Measurements from ENCODE around the gene SMIM7. TPM values are rescaled to one million over a fixed set of nuclear protein-coding genes. Genes with fewer than 3 reads are reported as not detected.

The SMIM7 gene
- total RNA-seq, 1 experiment from 2014 or later: 77.6 TPM

DNA sequence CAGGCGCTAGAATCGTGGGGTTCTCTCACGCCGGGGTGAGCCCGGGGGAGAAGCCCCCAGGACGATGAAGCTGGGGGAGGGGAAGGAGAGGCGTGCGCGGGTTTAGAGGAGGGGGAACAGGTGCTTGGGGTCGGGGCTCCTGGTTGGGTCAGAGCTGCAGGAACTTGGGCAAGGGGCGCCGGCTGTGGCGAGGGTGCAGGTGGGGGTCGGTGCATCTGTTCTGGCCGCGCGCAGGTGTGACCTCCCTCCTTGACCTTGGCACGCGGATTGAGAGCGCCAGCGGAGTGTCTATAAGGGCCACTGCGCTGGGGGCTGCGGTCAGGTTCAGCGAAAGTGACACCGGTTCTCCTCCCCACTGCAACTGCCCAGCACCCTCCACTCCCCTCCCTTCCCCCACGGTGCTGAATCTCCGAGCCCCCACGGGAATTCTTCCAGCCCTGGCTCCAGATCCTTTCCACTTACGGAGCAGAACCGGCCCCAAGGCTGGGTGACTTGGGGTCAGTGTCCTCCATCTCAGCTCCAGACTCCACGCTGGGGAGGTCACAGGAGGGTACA, 1.6 kb upstream of the SMIM7 start:
- Histone ChIP-seq H3K18ac (ENCODE audit: insufficient read length, low read depth, low read length) (no peak overlapping the region), H2AK5ac (ENCODE audit: insufficient read length, low read length) (no peak overlapping the region), H3K4me1 (ENCODE audit: insufficient read depth, low read length) (no peaks in the 10 kb centered on the region), H2BK120ac (ENCODE audit: low read depth, low read length, poor library complexity, severe bottlenecking) (no peak overlapping the region), H4K5ac (ENCODE audit: insufficient read length, low read depth, low read length) (no peak overlapping the region), H3K27me3 (ENCODE audit: insufficient read depth, low read length) (no peaks in the 10 kb centered on the region), H3K23me2 (ENCODE audit: insufficient read length, low read depth, low read length, poor library complexity, severe bottlenecking) (peaks cover 5% of the 10 kb centered on the region), H3K9ac (ENCODE audit: extremely low read depth, insufficient read length, low read length) (peak overlapping the region; percentile 30), H2AFZ (ENCODE audit: low read length) (no peak overlapping the region), H2BK20ac (ENCODE audit: low read depth, low read length, poor library complexity, severe bottlenecking) (no peak overlapping the region), H3T11ph (ENCODE audit: low read length) (no peak overlapping the region), H3K79me2 (ENCODE audit: insufficient read depth, low read length) (peaks cover 8% of the 10 kb centered on the region; the same call in 1 of the 2 replicates), H4K8ac (replicated peaks; ENCODE audit: insufficient read length, low read depth, low read length) (no peak overlapping the region), H2BK15ac (ENCODE audit: low read depth, low read length) (no peak overlapping the region), H3K27ac (ENCODE audit: insufficient read length, low read depth, low read length) (no peak overlapping the region), H4K91ac (ENCODE audit: insufficient read length, low read depth, low read length) (no peak overlapping the region), H3K4ac (ENCODE audit: low read depth, low read length) (no peak overlapping the region), H4K20me1 (ENCODE audit: control insufficient read depth, insufficient read depth, insufficient read length) (no peaks in the 10 kb centered on the region), H3K56ac (ENCODE audit: insufficient read length, low read depth, low read length) (no peak overlapping the region), H2BK12ac (ENCODE audit: insufficient read length, low read depth, low read length) (no peak overlapping the region), H3K14ac (ENCODE audit: insufficient read depth, low read length) (peak overlapping the region; percentile 60), H3K79me1 (ENCODE audit: insufficient read depth, low read depth, low read length, poor library complexity, severe bottlenecking) (peaks cover 10% of the 10 kb centered on the region), H3K23ac (ENCODE audit: insufficient read length, low read depth, low read length) (no peak overlapping the region), H2BK5ac (ENCODE audit: insufficient read length, low read length) (no peak overlapping the region), H3K4me2 (ENCODE audit: insufficient read depth, insufficient read length, low read length) (peak overlapping the region; percentile 91), H3K9me3 (ENCODE audit: control insufficient read depth, low read depth, low read length) (no peaks in the 10 kb centered on the region)
- TF ChIP-seq, protein P1, sequence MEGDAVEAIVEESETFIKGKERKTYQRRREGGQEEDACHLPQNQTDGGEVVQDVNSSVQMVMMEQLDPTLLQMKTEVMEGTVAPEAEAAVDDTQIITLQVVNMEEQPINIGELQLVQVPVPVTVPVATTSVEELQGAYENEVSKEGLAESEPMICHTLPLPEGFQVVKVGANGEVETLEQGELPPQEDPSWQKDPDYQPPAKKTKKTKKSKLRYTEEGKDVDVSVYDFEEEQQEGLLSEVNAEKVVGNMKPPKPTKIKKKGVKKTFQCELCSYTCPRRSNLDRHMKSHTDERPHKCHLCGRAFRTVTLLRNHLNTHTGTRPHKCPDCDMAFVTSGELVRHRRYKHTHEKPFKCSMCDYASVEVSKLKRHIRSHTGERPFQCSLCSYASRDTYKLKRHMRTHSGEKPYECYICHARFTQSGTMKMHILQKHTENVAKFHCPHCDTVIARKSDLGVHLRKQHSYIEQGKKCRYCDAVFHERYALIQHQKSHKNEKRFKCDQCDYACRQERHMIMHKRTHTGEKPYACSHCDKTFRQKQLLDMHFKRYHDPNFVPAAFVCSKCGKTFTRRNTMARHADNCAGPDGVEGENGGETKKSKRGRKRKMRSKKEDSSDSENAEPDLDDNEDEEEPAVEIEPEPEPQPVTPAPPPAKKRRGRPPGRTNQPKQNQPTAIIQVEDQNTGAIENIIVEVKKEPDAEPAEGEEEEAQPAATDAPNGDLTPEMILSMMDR (conservative IDR thresholded peaks at IDR 0.05): no peak
- Mint-ChIP-seq H3K9me3 (no peaks in the 10 kb centered on the region), H3K4me3 (peak overlapping the region; percentile 88 to 95), H3K27ac (peak overlapping the region in 2 of 3 experiments; percentile 83 to 89; a peak in 2 of 7 replicates), H3K27me3 (ENCODE audit: low read depth) (peaks cover 12% of the 10 kb centered on the region), H3K36me3 (ENCODE audit: insufficient read depth in 1 of 3, low read depth in 3 of 3) (peaks cover 11 to 22% (median 19%) of the 10 kb centered on the region in 3 experiments), H3K4me1 (peaks cover 10 to 14% of the 10 kb centered on the region in 2 experiments)
- WGBS (ENCODE audit: extremely low coverage, insufficient read length, low lambda C conversion rate): no CpG with 5 or more reads among the region's 31 CpGs
- peak; percentile 52 for DNase-seq

Measured in H9 (cell line).